ENCODE results near the gene ELAC2. TPM values are rescaled to one million over a fixed set of nuclear protein-coding genes. Genes with fewer than 3 reads are reported as not detected.
A peak's percentile ranks its signal among the peaks of the same experiment; 100 is the strongest.

Gene ELAC2
- total and polyA plus RNA-seq, 10 donors = 29.4 to 110 (median 70.2) TPM

DNA sequence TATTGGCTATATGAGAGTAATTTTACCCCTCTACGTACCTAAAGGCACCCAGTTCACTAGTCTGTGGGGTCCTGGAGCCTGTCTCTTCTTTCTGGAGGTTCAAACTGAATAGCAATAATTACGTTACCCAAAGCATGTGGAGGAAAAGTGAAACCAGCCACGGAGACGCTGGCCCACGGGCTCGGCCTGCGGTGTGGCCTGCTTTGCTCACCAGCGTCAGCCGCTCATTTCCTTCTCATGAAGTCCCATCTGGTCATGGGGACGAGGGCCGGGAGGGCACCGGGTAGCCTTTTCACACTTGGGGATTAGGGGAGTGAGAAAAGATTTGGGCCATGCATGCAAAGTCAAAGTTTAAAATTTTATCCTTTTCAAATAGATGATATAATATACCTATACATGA is 26.9 kb downstream of the ELAC2 start:
- no peak for DNase-seq
- TF ChIP-seq, protein P1, sequence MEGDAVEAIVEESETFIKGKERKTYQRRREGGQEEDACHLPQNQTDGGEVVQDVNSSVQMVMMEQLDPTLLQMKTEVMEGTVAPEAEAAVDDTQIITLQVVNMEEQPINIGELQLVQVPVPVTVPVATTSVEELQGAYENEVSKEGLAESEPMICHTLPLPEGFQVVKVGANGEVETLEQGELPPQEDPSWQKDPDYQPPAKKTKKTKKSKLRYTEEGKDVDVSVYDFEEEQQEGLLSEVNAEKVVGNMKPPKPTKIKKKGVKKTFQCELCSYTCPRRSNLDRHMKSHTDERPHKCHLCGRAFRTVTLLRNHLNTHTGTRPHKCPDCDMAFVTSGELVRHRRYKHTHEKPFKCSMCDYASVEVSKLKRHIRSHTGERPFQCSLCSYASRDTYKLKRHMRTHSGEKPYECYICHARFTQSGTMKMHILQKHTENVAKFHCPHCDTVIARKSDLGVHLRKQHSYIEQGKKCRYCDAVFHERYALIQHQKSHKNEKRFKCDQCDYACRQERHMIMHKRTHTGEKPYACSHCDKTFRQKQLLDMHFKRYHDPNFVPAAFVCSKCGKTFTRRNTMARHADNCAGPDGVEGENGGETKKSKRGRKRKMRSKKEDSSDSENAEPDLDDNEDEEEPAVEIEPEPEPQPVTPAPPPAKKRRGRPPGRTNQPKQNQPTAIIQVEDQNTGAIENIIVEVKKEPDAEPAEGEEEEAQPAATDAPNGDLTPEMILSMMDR (IDR thresholded peaks at IDR 0.05 in 8 of 11, conservative IDR thresholded peaks at IDR 0.05 in 3 of 11) = no peak
- TF ChIP-seq POLR2A (IDR thresholded peaks at IDR 0.05) (no peak), POLR2AphosphoS5 (IDR thresholded peaks at IDR 0.05) (peak in 1 of 3 donors; percentile 53)
- Histone ChIP-seq H3K4me1 (peaks cover 0 to 7% (median 0%) of the 10 kb centered on the region in 6 donors), H3K36me3 (peaks cover 7 to 66% (median 60%) of the 10 kb centered on the region in 6 donors), H3K27ac (no peak overlapping the region), H3K27me3 (replicated peaks in 1 of 7) (no peaks in the 10 kb centered on the region), H3K4me3 (no peak overlapping the region), H3K9me3 (no peaks in the 10 kb centered on the region)
- intact Hi-C loops (cut with DNase I; ENCODE audit: low total_unique reads) = no loop called here
- 93 to 96% (median 94%) methylated on average over 12 of the region's 12 CpGs for WGBS, 5 donors

DNA sequence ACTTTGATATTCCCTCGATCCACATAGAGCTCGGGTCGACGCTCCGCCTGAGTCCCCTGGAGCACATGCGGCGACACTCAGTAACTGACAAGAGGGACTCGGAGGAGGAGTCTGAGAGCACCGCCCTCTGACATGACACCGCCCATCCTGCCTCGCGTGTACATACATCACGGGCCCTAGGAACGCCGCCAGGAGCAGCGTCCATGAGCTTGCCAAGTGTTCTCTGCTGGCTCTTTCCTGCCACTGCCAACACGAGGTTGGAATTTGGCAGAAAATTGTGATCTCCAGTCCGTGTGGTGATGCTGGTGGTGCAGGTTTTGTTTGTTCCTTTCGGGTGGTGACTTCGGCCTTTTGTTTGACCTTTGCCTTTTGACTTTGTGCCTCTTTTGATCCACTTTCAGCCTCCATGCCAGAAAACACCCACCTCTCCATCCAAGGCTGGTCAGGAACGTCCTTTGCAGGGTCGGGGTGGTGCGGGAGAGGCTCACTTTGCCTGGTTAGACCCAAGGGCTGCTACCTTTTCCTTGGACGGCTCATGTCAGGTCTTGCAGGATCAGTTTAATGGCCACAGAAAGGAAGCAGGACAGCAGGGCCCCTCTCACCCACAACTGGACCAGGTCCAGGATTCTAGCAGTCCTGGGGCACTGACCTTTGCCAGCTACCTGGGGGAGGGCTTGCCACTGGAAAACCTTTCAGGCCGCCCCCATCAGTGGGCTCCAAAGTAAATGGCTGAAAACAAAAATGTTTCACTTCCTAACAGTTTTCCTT is 27.6 kb downstream of the ELAC2 start:
- WGBS, 5 donors = 91 to 95% (median 94%) methylated on average over 25 of the region's 25 CpGs
- H3K27ac ChIP-seq = no peak overlapping the region
- no peaks in the 10 kb centered on the region for H3K9me3 ChIP-seq
- intact Hi-C loops (cut with DNase I; ENCODE audit: low total_unique reads) = no loop called here
- DNase-seq = no peak
- no peaks in the 10 kb centered on the region for H3K27me3 ChIP-seq (replicated peaks in 1 of 7)
- H3K36me3 ChIP-seq = peaks cover 4 to 59% (median 53%) of the 10 kb centered on the region in 6 donors
- H3K4me3 ChIP-seq = no peak overlapping the region
- peak; percentile 17 to 54 (median 48) for TF ChIP-seq POLR2AphosphoS5 (IDR thresholded peaks at IDR 0.05)
- TF ChIP-seq, protein P1 (IDR thresholded peaks at IDR 0.05 in 8 of 11, conservative IDR thresholded peaks at IDR 0.05 in 3 of 11) = no peak
- peaks cover 0 to 7% (median 0%) of the 10 kb centered on the region in 6 donors for H3K4me1 ChIP-seq

DNA sequence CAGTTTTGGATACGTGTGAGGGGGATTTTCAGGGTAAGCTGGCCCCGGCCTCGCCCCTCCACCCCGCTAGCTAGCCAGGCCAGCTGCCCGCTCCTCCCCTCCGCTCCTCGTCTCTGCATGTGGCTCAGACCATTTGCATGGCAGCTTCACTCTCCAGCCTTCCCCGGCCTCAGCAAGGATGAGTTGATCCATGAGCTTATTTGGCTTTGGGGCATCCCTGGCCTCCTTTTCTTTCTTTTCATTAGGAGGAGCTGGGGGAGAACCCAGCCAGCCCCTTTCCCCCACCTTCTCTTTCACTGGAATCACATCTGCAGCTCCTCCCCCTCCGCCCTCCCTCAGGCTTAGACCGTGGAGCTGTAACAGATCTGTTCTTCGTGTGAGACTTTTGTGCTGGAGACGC is 30.7 kb downstream of the ELAC2 start:
- H3K9me3 ChIP-seq = no peaks in the 10 kb centered on the region
- H3K4me3 ChIP-seq = no peak overlapping the region
- no peak overlapping the region for H3K27ac ChIP-seq
- intact Hi-C loops (cut with DNase I; ENCODE audit: low total_unique reads) = no loop called here
- TF ChIP-seq POLR2AphosphoS5 (IDR thresholded peaks at IDR 0.05) = no peak
- TF ChIP-seq, protein P1 (IDR thresholded peaks at IDR 0.05 in 8 of 11, conservative IDR thresholded peaks at IDR 0.05 in 3 of 11) = no peak
- TF ChIP-seq POLR2A (IDR thresholded peaks at IDR 0.05) = no peak
- 66 to 81% (median 75%) methylated on average over 12 of the region's 12 CpGs for WGBS, 5 donors
- no peak for DNase-seq
- peaks cover 0 to 3% (median 0%) of the 10 kb centered on the region in 7 donors for H3K27me3 ChIP-seq (replicated peaks in 1 of 7)
- peaks cover 0 to 7% (median 0%) of the 10 kb centered on the region in 6 donors for H3K4me1 ChIP-seq
- peaks cover 0 to 28% (median 22%) of the 10 kb centered on the region in 6 donors for H3K36me3 ChIP-seq

All from spleen (tissue), 11 donors.